H4 (cell line): ENCODE results near the gene GAL3ST2. TPM values are rescaled to one million over a fixed set of nuclear protein-coding genes. Genes with fewer than 3 reads are reported as not detected.
"Not testable (repeated sequence)": the region's sequence is repeated elsewhere in the genome, so short reads cannot be mapped to it uniquely, and the experiment has no call there.

Experiments used
- DNase-seq: peaks from one replicate; pipeline ENCODE4 v3.0.0-alpha.2; 2015; ENCODE audit warnings: low spot score
- total RNA-seq: library from RNA; depleted of rRNA; stranded (reverse); fragments of >200 nt; shearing (Covaris generic); gene quantifications from 2 replicates; pipeline ENCODE4 v1.2.3, GENCODE V29; 2014

The GAL3ST2 gene
- total RNA-seq, 1 experiment from 2014 or later, result not detected

DNA sequence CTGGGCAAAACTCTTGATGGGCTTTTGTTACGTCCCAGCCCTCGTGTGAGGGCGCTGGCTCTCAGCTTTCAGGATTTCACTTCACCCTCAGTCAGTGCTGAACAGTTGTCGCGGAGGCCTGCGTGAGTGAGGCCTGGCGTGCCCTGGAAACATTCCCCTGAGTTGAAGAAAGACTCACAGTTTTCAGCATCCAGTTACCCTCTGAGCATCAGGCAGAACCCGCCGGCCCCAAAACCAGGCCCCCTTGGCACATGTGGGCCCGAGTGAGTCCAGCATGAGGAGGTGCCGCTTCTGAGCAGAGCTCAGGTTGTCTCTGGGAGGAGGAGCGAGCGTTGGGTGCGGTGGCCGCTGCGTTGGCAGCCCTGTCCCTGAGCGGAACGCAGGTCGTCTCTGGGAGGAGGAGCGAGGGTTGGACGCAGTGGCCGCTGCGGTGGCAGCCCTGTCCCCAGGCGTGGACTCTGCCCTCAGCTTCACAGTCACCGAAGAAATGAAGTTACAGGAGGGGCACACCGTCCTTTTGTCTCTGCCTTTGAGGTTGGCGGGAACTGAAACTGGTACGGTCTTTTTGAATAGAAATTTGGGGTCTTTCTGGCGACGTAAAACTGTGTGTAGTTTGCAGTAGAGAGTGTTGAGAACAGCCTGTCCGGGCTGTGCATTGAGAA lies 32.2 kb downstream of the GAL3ST2 start, which contains the start of gene NEU4:
TSS of gene NEU4 (plus strand) at position 473 of the 662 bp plus-strand sequence. CDS start 5,292 bp downstream, outside the sequence.
- DNase-seq, result no peak

DNA sequence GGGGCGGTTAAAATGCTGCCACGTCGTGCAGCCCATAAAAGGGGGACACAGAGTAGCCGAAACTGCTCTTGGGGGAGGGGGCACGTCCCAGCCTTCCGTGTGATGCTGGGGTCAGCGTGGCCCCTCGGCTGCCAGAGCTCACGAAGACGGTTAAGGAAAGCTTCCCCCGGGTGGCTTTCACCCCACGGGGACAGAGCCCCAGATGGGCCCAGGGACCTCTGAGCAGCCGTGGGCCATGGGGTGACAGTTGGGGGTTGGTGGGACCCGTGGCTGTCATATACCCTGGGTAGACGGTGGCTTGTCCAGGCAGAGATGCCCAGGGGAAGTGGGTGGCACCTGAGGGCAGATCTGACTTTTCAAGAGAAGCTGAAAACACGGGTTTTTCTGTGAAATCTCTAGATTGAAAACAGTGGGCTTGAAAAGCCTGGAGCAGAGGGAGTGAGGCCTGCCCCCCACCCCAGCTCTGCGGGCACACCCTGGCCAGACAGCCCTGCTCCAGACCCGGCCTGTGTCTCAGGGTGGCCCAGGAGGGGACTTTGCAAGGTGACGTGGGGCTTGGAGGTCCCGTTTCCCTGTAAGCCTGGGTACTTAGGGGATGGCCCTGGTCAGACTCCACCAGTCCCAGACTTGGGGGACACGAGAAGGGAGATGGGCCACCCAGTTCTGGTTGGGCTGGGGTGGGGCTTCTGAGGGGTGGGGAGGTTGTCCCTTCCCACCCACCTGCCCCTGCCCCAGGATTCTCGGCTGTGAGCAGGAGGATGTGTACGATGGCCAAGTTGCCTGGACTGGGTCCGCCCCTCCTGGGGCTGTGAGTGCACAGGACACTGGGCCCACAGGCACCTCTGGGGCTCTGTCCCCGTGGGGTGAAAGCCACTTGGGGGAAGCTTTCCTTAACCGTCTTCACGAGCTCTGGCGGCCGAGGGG lies 33.0 kb downstream of the GAL3ST2 start:
- no peak for DNase-seq

DNA sequence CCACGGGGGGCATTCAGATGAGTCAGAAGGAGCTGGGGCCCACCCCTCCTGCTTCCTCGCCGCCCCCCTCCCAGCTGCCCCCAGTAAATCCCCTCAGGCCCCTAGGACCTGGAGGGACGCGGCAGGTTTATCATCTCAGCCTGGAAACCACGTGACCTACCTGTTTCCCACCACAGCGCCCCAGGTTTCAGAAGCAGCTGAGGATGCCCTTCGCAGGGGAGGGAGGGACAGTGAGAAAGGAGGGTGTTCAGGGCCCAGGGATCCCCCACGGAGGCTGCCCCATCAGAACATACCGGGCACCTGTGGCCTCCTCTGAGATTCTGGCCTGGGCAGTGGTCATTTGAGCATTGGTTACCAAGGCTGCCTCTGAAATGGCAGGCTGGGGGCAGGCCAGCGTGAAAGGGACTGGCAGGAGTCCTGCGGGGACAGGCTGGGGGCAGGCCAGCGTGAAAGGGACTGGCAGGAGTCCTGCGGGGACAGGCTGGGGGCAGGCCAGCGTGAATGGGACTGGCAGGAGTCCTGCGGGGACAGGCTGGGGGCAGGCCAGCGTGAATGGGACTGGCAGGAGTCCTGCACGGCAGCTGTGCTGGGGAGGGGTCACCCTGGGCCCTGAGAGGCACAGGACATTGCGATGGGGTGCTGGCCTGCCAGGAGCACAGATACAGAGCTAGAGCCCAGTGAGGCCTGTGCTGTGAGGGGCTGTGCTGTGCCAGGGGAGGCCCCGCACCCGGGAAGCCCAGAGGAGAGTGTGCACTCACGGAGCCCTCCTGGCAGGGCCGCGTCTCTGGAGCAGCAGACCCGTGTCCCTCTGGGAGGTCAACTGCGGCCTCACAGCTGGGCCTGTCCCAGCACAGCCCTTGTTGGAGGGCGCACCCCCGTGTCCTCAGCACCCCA lies 33.9 kb downstream of the GAL3ST2 start:
- no peak for DNase-seq

DNA sequence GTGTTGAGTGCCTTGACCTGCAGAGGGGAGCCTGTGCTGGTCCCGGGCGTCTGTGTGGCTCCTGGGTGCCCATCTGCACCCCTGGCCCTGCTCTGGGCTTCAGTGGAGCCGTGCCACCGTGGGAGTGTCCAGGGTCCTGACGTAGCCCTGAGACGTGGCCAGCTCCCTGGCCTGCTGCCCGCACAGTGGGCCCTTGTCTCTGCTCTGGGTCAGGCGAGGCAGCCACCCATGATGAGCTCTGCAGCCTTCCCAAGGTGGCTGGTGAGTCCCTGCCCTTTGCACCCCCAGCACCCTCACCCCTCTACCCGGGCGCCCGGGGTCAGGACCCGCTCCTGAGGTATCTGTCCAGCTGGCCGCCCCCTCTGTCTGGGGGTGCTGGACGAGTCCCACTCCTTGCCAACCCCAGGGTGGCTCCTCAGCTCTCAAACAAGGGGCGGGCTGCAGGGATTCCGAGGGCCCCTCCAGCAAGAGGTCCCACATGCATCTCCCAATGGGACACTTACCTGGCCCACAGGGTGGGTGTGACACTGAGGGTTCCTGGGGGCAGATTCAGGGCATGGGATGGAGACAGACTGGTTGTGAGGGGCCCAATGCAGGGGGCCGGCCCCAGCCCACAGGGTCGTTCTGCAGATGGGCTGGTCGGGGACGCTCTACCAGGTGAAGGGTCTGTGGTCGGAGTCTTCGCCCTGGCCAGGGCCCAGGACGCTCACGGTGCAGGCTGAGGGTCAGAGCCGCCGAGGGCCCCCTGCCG lies 34.8 kb downstream of the GAL3ST2 start:
- DNase-seq, result no peak

DNA sequence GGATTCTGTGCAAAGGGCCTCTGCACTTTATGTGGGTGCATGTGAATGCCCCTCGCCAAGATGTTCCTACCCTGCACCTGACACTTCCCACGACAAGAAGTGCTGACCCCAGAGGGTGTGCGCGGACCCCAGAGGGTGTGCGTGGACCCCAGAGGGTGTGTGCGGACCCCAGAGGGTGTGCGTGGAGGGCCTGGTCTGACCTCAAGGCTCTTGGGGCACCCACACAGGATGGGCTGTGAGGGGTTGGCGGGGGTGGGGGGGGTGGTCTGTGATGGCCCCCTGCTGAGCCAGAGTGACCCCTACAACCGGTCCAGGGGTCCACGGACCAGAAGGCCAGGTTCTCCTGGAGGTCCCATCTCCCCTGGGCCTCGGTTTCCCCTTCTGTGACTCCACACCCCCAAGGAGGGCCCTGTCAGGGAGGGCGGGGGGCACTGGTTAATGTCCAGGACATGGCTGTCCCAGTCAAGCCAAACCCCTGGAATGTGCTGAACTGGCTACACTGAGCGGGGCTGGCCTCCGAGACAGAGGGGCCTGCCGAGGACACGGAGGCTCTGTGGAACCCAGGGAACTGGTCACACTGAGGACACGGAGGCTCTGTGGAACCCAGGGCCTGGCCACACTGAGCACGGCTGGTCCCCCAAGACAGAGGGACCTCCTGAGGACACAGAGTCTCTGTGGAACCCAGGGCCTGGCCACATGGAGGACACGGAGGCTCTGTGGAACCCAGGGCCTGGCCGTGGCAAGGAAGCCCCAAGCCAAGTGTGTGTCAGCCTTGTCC lies 35.5 kb downstream of the GAL3ST2 start:
- DNase-seq, result no peak

DNA sequence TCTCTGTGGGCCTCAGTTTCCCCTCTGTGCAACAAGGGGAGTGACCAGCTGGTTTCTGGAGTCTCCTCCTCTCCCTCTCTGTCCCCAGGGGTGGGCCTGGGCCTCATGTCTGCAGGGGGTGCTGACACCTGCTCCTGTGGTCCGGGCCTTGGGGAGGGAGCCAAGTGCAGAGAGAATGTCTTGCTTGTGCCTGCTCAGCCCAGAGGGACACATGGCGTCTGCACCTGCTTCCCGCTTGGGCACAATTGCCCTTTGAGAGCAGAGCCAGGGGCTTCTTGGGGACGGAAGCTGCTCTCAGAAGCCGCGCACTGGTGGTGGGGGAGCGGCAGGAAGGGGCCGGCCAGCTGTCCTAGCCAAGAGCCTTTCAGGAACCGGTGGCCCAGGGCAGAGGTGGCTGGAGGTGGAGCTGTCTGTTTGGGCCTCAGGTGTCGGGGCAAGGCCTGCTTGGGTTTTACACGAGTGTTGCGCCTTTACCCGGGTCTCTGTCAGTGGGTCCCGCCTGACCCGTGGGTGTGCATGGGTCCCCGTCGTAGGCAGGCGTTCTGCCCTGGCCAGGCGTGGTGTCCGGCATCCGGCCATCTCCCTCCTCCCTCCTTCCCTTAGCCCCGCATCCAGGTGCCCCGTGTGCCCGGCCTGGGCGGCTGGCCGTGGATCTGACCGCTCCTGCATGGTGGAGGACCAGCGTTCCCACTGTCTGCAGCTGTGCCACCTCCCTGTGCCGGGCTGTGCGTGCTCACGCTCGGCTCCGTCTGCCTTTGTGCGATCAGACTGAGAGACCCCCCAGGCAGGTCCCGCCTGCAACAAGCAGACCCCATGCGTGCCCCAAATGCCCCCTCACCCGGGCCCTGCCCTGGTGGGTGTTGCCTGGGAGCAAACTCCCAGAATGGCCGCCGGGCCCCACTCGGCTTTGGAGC lies 36.4 kb downstream of the GAL3ST2 start:
- DNase-seq, result no peak

DNA sequence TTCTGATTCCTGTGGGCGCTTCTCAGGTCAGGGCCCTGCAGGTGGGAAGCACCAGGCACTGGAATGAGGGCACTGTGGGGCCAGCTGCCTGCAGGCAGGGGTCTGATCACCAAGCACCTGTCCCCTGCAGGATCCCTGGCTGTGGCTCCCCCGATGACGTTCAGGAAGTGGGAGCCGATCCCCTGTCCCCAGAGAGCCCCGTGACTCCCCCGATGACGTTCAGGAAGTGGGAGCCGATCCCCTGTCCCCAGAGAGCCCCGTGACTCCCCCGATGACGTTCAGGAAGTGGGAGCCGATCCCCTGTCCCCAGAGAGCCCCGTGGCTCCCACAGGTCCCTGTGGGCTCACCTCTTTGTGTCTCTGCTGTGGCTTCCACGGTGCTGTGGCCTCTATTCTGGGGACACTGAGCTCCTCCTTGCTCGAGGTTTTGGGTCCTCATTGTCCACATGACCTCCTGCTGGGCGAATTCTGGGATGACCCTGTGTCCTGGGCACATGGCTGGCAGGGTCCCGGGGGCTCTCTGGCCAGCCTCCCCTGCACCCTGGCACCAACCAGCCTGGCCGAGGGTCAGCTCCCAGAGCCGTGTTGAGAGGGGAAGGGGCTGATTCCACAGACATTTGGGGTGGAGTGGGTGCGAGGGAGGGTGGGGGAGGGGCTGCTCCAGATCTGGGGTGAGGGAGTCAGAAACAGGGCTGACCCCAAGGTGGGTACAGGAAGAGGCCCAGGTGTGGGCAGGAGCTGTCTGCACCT lies 37.2 kb downstream of the GAL3ST2 start:
- DNase-seq, result no peak

DNA sequence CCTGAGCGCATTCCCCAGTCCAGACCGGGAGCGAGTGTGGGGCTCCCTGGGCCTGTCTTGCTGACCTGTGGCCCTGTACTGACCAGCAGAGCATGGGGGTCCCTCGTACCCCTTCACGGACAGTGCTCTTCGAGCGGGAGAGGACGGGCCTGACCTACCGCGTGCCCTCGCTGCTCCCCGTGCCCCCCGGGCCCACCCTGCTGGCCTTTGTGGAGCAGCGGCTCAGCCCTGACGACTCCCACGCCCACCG lies 37.7 kb downstream of the GAL3ST2 start:
- DNase-seq, result no peak

DNA sequence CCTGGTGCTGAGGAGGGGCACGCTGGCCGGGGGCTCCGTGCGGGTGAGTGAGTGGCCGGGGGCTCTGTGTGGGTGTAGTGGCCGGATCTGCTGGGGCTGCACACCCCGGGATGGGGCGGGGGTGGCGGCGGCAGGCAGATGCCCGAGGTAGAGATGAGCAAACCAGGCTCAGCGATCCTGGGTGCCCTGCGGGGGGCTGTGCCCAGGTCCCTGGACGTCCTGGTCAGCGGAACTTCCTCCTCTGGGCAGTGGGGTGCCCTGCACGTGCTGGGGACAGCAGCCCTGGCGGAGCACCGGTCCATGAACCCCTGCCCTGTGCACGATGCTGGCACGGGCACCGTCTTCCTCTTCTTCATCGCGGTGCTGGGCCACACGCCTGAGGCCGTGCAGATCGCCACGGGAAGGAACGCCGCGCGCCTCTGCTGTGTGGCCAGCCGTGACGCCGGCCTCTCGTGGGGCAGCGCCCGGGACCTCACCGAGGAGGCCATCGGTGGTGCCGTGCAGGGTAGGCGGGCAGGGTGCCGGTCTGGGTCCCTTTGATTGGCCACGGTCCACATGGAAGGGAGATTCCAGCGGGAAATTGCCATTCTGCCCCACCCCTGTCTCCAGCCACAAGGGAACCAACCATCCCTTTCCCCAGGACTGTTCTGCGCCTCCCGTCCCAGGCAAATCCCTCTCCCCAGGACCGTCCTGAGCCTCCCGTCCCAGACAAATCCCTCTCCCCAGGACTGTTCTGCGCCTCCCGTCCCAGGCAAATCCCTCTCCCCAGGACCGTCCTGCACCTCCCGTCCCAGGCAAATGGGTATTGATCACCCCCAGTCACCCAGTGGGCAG lies 38.2 kb downstream of the GAL3ST2 start:
- no peak for DNase-seq

DNA sequence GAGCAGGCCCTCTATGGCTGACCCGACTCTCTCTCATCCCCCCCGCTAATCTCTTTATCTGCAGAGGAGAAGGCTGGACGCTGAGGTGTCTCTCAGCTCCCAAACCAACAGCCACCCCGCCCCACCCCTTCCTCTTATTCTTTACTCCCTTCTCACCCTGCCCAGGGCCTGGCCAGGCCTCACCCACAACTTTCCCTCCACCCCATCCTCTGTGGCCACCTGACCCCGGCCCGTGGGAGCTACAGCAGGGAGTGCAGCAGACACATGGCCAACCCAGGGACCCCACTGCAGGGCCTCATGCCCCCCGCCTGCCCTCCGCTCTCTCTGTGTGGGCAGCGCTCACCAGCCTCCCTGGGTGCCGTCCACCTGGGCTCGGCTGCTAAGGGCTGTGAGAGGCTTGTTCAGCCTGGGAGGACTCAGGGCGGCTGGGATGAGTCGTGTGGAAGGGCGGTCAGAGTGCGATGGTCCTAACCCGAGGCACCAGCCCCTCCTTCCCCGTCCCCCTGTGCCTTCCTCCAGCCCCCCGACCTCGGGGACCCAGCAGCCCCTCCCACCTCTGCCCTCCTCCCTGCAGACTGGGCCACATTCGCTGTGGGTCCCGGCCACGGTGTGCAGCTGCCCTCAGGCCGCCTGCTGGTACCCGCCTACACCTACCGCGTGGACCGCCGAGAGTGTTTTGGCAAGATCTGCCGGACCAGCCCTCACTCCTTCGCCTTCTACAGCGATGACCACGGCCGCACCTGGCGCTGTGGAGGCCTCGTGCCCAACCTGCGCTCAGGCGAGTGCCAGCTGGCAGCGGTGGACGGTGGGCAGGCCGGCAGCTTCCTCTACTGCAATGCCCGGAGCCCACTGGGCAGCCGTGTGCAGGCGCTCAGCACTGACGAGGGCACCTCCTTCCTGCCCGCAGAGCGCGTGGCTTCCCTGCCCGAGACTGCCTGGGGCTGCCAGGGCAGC lies 39.1 kb downstream of the GAL3ST2 start:
- no peak for DNase-seq

DNA sequence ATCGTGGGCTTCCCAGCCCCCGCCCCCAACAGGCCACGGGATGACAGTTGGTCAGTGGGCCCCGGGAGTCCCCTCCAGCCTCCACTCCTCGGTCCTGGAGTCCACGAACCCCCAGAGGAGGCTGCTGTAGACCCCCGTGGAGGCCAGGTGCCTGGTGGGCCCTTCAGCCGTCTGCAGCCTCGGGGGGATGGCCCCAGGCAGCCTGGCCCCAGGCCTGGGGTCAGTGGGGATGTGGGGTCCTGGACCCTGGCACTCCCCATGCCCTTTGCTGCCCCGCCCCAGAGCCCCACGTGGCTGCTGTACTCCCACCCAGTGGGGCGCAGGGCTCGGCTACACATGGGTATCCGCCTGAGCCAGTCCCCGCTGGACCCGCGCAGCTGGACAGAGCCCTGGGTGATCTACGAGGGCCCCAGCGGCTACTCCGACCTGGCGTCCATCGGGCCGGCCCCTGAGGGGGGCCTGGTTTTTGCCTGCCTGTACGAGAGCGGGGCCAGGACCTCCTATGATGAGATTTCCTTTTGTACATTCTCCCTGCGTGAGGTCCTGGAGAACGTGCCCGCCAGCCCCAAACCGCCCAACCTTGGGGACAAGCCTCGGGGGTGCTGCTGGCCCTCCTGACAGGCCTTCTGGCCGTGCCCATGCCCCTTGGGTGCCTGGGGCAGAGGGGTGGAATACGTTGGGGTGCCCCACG lies 40.0 kb downstream of the GAL3ST2 start:
- DNase-seq, result no peak

DNA sequence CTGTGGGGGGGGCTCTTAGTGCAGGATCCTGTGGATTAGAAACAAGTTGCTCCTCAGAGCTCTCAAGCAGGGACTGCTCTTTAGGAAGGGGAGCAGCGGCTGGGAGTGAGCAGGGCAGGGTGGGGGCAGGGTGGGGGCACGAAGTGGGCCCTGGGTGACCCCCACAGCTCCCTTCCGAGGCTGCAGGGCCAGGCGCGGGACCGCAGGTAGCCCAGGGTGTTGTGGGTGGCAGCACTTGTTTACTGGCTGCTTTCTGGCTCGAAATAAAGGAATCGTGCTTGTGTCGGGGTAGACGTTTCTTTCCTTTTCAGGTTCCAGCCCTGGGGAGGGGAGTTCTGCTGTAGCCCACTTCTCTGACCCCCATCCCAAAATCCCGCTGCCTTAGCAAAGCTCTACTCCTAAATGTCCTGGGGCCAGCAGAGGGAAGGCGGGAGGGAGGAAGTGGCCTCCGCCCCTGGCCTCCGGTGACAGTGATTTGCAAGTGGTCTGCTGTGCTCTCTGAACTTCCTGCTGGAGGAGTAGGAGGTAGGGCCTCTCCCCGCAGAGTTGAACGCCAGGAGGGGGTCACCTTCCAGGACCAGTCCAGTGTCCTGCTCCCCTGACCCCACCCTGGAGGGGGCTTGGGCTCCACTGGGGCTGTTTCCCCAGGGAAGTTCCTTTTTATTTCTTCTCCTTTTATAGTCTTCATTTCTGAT lies 40.7 kb downstream of the GAL3ST2 start:
- DNase-seq, result no peak

DNA sequence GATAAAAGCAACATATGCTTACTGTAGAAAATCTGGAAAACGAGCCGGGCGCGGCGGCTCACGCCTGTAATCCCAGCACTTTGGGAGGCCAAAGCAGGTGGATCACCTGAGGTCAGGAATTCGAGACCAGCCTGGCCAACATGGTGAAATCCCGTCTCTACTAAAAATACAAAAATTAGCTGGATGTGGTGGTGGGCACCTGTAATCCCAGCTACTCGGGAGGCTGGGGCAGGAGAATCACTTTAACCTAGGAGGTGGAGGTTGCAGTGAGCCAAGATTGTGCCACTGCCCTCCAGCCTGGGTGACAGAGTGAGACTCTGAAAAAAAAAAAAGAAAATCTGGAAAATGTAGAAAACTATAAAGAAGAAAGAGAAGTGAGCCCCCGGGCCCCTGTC lies 41.2 kb downstream of the GAL3ST2 start:
- DNase-seq, result not testable (repeated sequence)

DNA sequence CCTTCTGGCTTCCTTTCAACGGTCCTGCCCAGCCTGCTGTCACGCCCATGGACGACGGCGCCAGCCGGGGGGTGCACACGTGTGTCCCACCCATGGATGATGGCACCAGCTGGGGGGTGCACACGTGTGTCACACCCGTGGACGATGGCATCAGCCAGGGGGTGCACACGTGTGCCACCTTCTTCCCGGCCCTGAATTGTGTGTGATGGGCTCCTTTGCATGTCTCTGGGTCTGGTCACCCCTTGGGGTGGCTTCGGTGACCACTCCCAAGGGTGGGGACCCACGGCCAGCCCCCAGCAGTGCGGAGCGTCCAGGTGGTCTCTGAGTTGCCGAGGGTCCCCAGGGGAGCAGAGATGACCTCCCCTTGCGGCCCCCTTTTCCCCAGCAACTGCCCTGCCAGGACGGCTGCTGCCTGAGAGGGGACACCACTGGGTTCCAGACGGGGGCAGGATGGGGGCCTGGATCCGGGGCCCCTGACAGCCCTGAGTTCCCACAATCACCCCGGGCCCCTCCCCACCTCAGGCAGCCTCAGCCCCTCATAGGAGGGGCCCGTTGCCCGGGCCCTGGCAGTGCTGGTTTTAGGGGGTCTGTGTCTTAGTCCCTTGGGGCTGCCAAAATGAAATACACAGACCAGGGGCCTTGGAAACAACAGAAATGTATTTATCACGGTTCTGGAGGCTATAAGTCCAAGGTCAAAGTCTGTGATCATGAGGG lies 41.8 kb downstream of the GAL3ST2 start:
- DNase-seq, result no peak

DNA sequence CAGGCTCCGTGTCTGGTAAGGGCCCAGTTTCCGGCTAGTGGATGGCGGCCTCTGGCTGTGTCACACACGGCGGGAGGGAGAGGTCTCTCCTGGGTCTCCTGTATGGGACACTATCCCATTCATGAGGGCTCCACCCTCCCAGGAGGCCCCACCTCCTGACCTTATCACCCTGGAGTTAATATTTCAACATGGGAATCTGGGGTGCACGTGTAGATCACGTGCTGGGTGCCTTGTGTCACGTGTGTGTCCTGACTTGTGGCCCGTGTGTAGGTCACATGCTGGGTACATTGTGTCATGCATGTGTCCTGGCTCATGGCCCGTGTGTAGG lies 42.3 kb downstream of the GAL3ST2 start:
- no peak for DNase-seq
